HFF-Myc (cell line): ENCODE measurements around the gene CRLF2.

ENCODE experiments used
- DNase-seq: peaks from one replicate; pipeline ENCODE4 v3.0.0-alpha.2; 2011; ENCODE audit warnings: low read depth; ENCODE audit errors: extremely low read depth
- H3K4me3 ChIP-seq: replicated peaks from 2 replicates; pipeline ENCODE4 v1.5.1; 2011; ENCODE audit warnings: low read depth, mild to moderate bottlenecking, control low read depth, low read length
- TF ChIP-seq, protein P1 (sequence below): IDR thresholded peaks from 2 replicates; pipeline ENCODE4 v1.5.1; 2012; ENCODE audit warnings: mild to moderate bottlenecking, low read depth, low read length, control low read depth; ENCODE audit errors: missing control alignments

CRLF2 gene

DNA sequence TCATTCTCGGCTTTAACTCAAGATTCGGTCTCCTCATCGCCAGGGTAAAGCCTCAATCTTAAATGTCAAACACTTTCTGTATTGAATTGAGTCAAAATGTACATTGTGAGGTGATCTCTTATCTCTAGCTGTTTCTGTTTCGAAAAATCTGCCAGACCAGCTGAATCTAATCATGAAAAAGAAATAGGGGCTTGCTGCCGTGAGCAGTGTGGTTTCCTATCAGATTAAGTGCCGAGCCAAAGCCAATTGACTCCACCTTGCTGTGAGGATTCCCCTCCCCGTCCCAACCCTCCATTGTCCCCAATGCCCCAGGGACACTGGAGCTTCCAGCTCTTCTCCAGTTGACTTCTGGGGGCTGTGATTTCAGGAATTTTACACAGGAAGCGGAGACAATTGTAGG lies 12.5 kb upstream of the CRLF2 start:
- H3K4me3 ChIP-seq: no peak overlapping the region
- no peak for DNase-seq

GRCh38 chrX:1223242-1223600 lies 10.8 kb upstream of the CRLF2 start:
- TF ChIP-seq, protein P1, sequence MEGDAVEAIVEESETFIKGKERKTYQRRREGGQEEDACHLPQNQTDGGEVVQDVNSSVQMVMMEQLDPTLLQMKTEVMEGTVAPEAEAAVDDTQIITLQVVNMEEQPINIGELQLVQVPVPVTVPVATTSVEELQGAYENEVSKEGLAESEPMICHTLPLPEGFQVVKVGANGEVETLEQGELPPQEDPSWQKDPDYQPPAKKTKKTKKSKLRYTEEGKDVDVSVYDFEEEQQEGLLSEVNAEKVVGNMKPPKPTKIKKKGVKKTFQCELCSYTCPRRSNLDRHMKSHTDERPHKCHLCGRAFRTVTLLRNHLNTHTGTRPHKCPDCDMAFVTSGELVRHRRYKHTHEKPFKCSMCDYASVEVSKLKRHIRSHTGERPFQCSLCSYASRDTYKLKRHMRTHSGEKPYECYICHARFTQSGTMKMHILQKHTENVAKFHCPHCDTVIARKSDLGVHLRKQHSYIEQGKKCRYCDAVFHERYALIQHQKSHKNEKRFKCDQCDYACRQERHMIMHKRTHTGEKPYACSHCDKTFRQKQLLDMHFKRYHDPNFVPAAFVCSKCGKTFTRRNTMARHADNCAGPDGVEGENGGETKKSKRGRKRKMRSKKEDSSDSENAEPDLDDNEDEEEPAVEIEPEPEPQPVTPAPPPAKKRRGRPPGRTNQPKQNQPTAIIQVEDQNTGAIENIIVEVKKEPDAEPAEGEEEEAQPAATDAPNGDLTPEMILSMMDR: no peak
- H3K4me3 ChIP-seq: no peak overlapping the region
- no peak for DNase-seq

More for the DNA sequence above, 12.5 kb upstream of the CRLF2 start:
- TF ChIP-seq, protein P1: no peak

- no peak for DNase-seq
- TF ChIP-seq, protein P1: no peak
- H3K4me3 ChIP-seq: no peak overlapping the region
Observed at GRCh38 chrX:1222531-1223241, 10.2 kb upstream of the CRLF2 start.

GRCh38 chrX:1221296-1221845 lies 8.9 kb upstream of the CRLF2 start:
- TF ChIP-seq, protein P1: no peak
- H3K4me3 ChIP-seq: no peak overlapping the region
- DNase-seq: no peak

DNA sequence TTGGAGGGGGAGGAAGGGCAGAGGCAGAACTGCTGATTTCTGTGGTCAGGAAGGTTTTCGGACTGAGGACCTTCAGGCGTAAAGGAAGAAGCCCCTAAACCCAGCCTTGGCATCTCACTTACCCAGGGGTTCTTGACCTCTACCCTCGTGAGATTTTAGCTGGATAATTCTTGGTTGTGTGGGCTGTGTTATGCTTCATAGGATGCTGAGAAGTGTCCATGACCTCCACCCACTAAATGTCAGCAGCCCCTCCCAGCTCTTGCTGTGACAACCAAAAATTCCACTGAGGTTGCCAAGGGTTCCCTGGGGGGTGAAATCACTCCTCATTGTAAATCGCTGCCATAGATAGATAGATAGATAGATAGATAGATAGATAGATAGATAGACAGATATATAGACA lies 5.8 kb upstream of the CRLF2 start:
- H3K4me3 ChIP-seq: no peak overlapping the region
- no peak for DNase-seq
- TF ChIP-seq, protein P1: no peak

DNA sequence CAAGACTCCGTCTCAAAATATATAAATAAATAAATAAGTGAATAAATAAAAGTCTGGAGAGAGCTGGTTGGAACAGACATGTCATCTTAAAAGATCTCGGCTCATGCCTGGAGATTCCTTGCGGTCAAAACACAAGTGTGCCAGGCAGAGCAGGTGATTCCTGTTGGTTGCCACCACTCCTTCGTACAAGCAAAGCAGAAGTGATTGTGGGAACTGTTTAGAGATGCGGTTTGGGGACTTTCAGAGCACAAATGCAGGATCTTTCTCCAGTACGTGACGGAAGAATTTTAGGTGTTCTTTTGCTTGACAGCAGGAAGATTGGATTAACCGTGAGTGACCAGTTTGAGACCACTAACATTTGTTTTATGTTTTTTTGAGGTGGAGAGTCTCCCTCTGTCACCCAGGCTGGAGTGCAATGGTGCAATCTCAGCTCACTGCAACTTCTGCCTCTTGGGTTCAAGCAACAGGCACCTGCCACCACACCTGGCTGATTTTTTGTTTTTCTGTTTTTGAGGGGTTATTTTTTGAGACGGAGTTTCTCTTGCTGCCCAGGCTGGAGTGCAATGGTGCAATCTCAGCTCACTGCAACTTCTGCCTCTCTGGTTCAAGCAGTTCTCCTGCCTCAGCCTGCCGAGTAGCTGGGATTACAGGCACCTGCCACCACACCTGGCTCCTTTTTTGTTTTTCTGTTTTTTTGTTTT lies 2.8 kb upstream of the CRLF2 start:
- H3K4me3 ChIP-seq: no peak overlapping the region
- TF ChIP-seq, protein P1: no peak
- no peak for DNase-seq

GRCh38 chrX:1213971-1214370 lies 1.5 kb upstream of the CRLF2 start:
- no peak for DNase-seq
- TF ChIP-seq, protein P1: no peak
- H3K4me3 ChIP-seq: no peak overlapping the region
